Measurements from ENCODE around the gene ZNF148.

DNA sequence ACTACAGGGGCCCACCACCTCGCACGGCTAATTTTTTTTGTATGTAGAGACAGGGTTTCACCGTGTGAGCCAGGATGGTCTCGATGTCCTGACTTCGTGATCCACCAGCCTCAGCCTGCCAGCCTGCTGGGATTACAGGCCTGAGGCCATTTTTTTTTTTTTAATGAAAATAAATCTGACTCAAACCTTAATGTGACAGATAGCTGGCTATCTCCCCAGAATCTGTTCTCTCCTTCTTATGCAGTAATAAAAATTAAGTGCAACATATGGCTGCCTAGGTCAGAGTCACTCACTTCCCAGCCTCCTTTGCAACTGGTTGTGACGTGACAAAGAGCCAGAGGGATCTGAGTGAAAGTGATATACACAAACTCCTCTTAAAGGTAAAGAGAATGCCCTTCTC is 53.0 kb downstream of the ZNF148 start:
- TF ChIP-seq POLR2A (IDR thresholded peaks at IDR 0.05; ENCODE audit: low read length) (no peak), GATA1 (IDR thresholded peaks at IDR 0.05; ENCODE audit: low read depth, low read length) (no peak)

Data from erythroblast (primary cell).